IMR-90 (cell line): ENCODE data around the gene RIIAD1. TPM values are rescaled to one million over a fixed set of nuclear protein-coding genes. Genes with fewer than 3 reads are reported as not detected.

Experiments used
- ATAC-seq: fragments of 200-7000 bp; cut with Tn5 transposase; 2 replicates; pipeline ENCODE4 v1.9.1; 2020; ENCODE audit warnings: low read depth, mild to moderate bottlenecking, moderate library complexity
- BruUV-seq: library from RNA; stranded (reverse); fragments of 400-500 nt; replicated peaks from 2 replicates; lab custom pipeline; 2021; lab: Mats Ljungman, UMichigan
- CTCF ChIA-PET: fragments of 300-600 bp; formaldehyde crosslinking; extraction: SDS; loops from one replicate; lab custom pipeline; 2021; ENCODE audit warnings: antibody characterized with exemption; lab: Yijun Ruan, JAX
- POLR2A ChIA-PET: fragments of 300-600 bp; sonication (Branson Sonifier 250); formaldehyde crosslinking; loops from one replicate; lab custom pipeline; 2022; ENCODE audit warnings: antibody characterized with exemption; ENCODE audit not compliant: unreplicated experiment; lab: Charles Lee
- DNase-seq: peaks from one replicate; pipeline ENCODE4 v3.0.0; 2013
- H2AFZ ChIP-seq: replicated peaks from 2 replicates; pipeline ENCODE3; 2013; ENCODE audit warnings: low read length, mild to moderate bottlenecking; ENCODE audit not compliant: poor library complexity
- H2AK5ac ChIP-seq: 2 replicates; pipeline ENCODE4 v1.6.1; 2013; ENCODE audit warnings: low read depth, low read length, inconsistent platforms
- H2AK9ac ChIP-seq: replicated peaks from 2 replicates; pipeline ENCODE3; 2013; ENCODE audit warnings: mild to moderate bottlenecking, low read depth, low read length, moderate library complexity; ENCODE audit not compliant: poor library complexity
- H2BK120ac ChIP-seq: 2 replicates; pipeline ENCODE4 v1.6.1; 2013; ENCODE audit warnings: low read depth, low read length, inconsistent platforms
- H2BK15ac ChIP-seq: 3 replicates; pipeline ENCODE4 v1.6.1; 2013; ENCODE audit warnings: low read depth, low read length, inconsistent platforms
- H2BK20ac ChIP-seq: 2 replicates; pipeline ENCODE4 v1.6.1; 2013; ENCODE audit warnings: low read depth, mild to moderate bottlenecking, inconsistent platforms, low read length, moderate library complexity
- H2BK5ac ChIP-seq: 2 replicates; pipeline ENCODE4 v1.6.1; 2013; ENCODE audit warnings: mild to moderate bottlenecking, low read depth, low read length, inconsistent platforms; ENCODE audit not compliant: poor library complexity, severe bottlenecking
- H3K14ac ChIP-seq: replicated peaks from 2 replicates; pipeline ENCODE4 v1.6.1; 2013; ENCODE audit warnings: low read depth, low read length, inconsistent platforms
- H3K18ac ChIP-seq: 2 replicates; pipeline ENCODE4 v1.6.1; 2013; ENCODE audit warnings: low read depth, low read length, control low read depth
- H3K23ac ChIP-seq: 2 replicates; pipeline ENCODE4 v1.6.1; 2013; ENCODE audit warnings: low read depth, low read length, inconsistent platforms
- H3K27ac ChIP-seq: 2 replicates; pipeline ENCODE4 v1.5.1; 2013; ENCODE audit warnings: mild to moderate bottlenecking, control low read depth, low read length; ENCODE audit not compliant: insufficient read depth
- H3K27me3 ChIP-seq: 2 replicates; pipeline ENCODE4 v1.6.1; 2013; ENCODE audit warnings: low read length; ENCODE audit not compliant: control insufficient read depth, insufficient read depth
- H3K36me3 ChIP-seq: 2 replicates; pipeline ENCODE4 v1.6.1; 2013; ENCODE audit warnings: low read length, mixed read lengths; ENCODE audit not compliant: control insufficient read depth, insufficient read depth
- H3K4ac ChIP-seq: 2 replicates; pipeline ENCODE4 v1.6.1; 2013; ENCODE audit warnings: low read depth, low read length, inconsistent platforms
- H3K4me1 ChIP-seq: 2 replicates; pipeline ENCODE4 v1.6.1; 2013; ENCODE audit warnings: low read length, mixed read lengths; ENCODE audit not compliant: control insufficient read depth, insufficient read depth
- H3K4me2 ChIP-seq: 2 replicates; pipeline ENCODE4 v1.6.1; 2013; ENCODE audit warnings: low read depth, mild to moderate bottlenecking, control low read depth, low read length, moderate library complexity
- H3K4me3 ChIP-seq: 2 replicates; pipeline ENCODE4 v1.5.1; 2013; ENCODE audit warnings: low read depth, mild to moderate bottlenecking, control low read depth, low read length, moderate library complexity; ENCODE audit not compliant: insufficient read depth
- H3K56ac ChIP-seq: 2 replicates; pipeline ENCODE4 v1.6.1; 2013; ENCODE audit warnings: low read length, inconsistent platforms; ENCODE audit not compliant: insufficient read depth; ENCODE audit errors: extremely low read depth
- H3K79me1 ChIP-seq, 2 experiments: 2 replicates each; pipeline ENCODE4 v1.6.1; 2013; ENCODE audit warnings: low read length in 2 of 2, inconsistent platforms in 1 of 2, low read depth in 1 of 2
- H3K9ac ChIP-seq: 2 replicates; pipeline ENCODE4 v1.6.1; 2013; ENCODE audit warnings: low read depth, low read length, control low read depth
- H3K9me1 ChIP-seq: 2 replicates; pipeline ENCODE4 v1.6.1; 2013; ENCODE audit warnings: low read length, inconsistent platforms; ENCODE audit not compliant: insufficient read depth
- H3K9me3 ChIP-seq: 2 replicates; pipeline ENCODE4 v1.6.1; 2013; ENCODE audit warnings: low read length; ENCODE audit not compliant: control insufficient read depth, insufficient read depth
- H4K20me1 ChIP-seq: 2 replicates; pipeline ENCODE4 v1.6.1; 2013; ENCODE audit warnings: low read length, inconsistent platforms; ENCODE audit not compliant: insufficient read depth
- H4K5ac ChIP-seq: 2 replicates; pipeline ENCODE4 v1.6.1; 2013; ENCODE audit warnings: mild to moderate bottlenecking, low read depth, low read length, control low read depth
- H4K8ac ChIP-seq, 2 experiments: 2 replicates each; pipeline ENCODE4 v1.6.1; 2013; ENCODE audit warnings: low read depth in 2 of 2, low read length in 2 of 2, control low read depth in 1 of 2, inconsistent platforms in 1 of 2
- H4K91ac ChIP-seq: 2 replicates; pipeline ENCODE4 v1.6.1; 2013; ENCODE audit warnings: low read depth, low read length, inconsistent platforms; ENCODE audit not compliant: insufficient read depth
- BHLHE40 ChIP-seq: fragments of 150-350 bp; IDR thresholded peaks from 2 replicates; pipeline ENCODE4 v1.6.1; 2016; ENCODE audit warnings: mild to moderate bottlenecking, low read depth, low read length
- CEBPB ChIP-seq: IDR thresholded peaks from 2 replicates; pipeline ENCODE4 v1.6.1; 2012; ENCODE audit warnings: low read depth, low read length, improper control_type of control experiment
- CHD1 ChIP-seq: IDR thresholded peaks from 2 replicates; pipeline ENCODE4 v1.6.1; 2012; ENCODE audit warnings: low read depth, low read length, improper control_type of control experiment
- FOS ChIP-seq: fragments of 150-350 bp; IDR thresholded peaks from 2 replicates; pipeline ENCODE4 v1.6.1; 2016; ENCODE audit warnings: low read depth, low read length
- MAFK ChIP-seq: IDR thresholded peaks from 2 replicates; pipeline ENCODE4 v1.6.1; 2012; ENCODE audit warnings: low read depth, low read length, improper control_type of control experiment
- MAZ ChIP-seq: IDR thresholded peaks from 2 replicates; pipeline ENCODE4 v1.6.1; 2012; ENCODE audit warnings: low read depth, mild to moderate bottlenecking, low read length, improper control_type of control experiment, moderate library complexity, borderline replicate concordance
- MXI1 ChIP-seq: IDR thresholded peaks from 2 replicates; pipeline ENCODE4 v1.6.1; 2012; ENCODE audit warnings: low read depth, mild to moderate bottlenecking, low read length, moderate library complexity, borderline replicate concordance
- NFE2L2 ChIP-seq: fragments of 150-350 bp; IDR thresholded peaks from 2 replicates; pipeline ENCODE4 v1.6.1; 2016; ENCODE audit warnings: low read depth, mild to moderate bottlenecking, low read length
- POLR2A ChIP-seq: IDR thresholded peaks from 2 replicates; pipeline ENCODE4 v1.6.1; 2012; ENCODE audit warnings: mild to moderate bottlenecking, low read depth, low read length
- RAD21 ChIP-seq: IDR thresholded peaks from 2 replicates; pipeline ENCODE4 v1.6.1; 2012; ENCODE audit warnings: low read length, improper control_type of control experiment
- RCOR1 ChIP-seq: IDR thresholded peaks from 2 replicates; pipeline ENCODE4 v1.6.1; 2012; ENCODE audit warnings: mild to moderate bottlenecking, low read length, improper control_type of control experiment; ENCODE audit not compliant: insufficient replicate concordance
- RFX5 ChIP-seq: IDR thresholded peaks from 2 replicates; pipeline ENCODE4 v1.8.0; 2012; ENCODE audit warnings: low read depth, mild to moderate bottlenecking, low read length, moderate library complexity
- SMC3 ChIP-seq: fragments of 150-350 bp; IDR thresholded peaks from 2 replicates; pipeline ENCODE4 v1.6.1; 2016; ENCODE audit warnings: low read depth, mild to moderate bottlenecking, antibody characterized with exemption, low read length, moderate library complexity
- WGBS, 2 experiments: methylation state at CpG; one replicate each; pipeline versions ENCODE4 v1.1.5 to v1.1.7; 2013; ENCODE audit warnings: missing lambda C conversion rate in 2 of 2; ENCODE audit not compliant: insufficient read length in 1 of 2; ENCODE audit errors: extremely low coverage in 2 of 2; 5-methylcytosine and 5-hydroxymethylcytosine counted together
- dilution Hi-C: fragments of 300-500 bp; cut with HindIII; formaldehyde crosslinking; loops from one replicate; pipeline ENCODE4 v1.14.3; 2018; ENCODE audit warnings: low sequenced_read_pairs; ENCODE audit not compliant: unreplicated experiment
- in situ Hi-C: fragments of 300-500 bp; cut with MboI; formaldehyde crosslinking; loops from 3 replicates; pipeline ENCODE4 v1.14.3; 2019; ENCODE audit warnings: low sequenced_read_pairs, inconsistent platforms, mixed read lengths
- intact Hi-C: fragments of 100-400 bp; cut with micrococcal nuclease; formaldehyde crosslinking; loops from 2 replicates; pipeline ENCODE4 v1.10.0; 2022
- polyA plus RNA-seq, 3 experiments: library from polyadenylated mRNA; depleted of rRNA; stranded (reverse); fragments of >200 nt; gene quantifications; 2 replicates each; pipeline ENCODE4 v1.2.3, GENCODE V29; 2012; ENCODE audit warnings: low replicate concordance in 1 of 3
- total RNA-seq: library from RNA; depleted of rRNA; stranded (reverse); fragments of >200 nt; gene quantifications from 2 replicates; pipeline ENCODE4 v1.2.3, GENCODE V29; 2012
- TF ChIP-seq, protein P1 (sequence below): conservative IDR thresholded peaks from 2 replicates; pipeline ENCODE4 v1.5.1; 2012; ENCODE audit warnings: mild to moderate bottlenecking, low read depth, low read length, improper control_type of control experiment
- TF ChIP-seq, protein P2 (sequence below): fragments of 150-350 bp; IDR thresholded peaks from 2 replicates; pipeline ENCODE4 v1.6.1; 2017; ENCODE audit warnings: mild to moderate bottlenecking, antibody characterized with exemption, low read length, low read depth
- TF ChIP-seq, protein P3 (sequence below): fragments of 150-350 bp; IDR thresholded peaks from 2 replicates; pipeline ENCODE4 v1.6.1; 2016; ENCODE audit warnings: low read depth, mild to moderate bottlenecking, low read length, moderate library complexity, borderline replicate concordance

RIIAD1 gene
- total and polyA plus RNA-seq, 2 of the 4 experiments (the other 2 are of a cell fraction) = not detected

DNA sequence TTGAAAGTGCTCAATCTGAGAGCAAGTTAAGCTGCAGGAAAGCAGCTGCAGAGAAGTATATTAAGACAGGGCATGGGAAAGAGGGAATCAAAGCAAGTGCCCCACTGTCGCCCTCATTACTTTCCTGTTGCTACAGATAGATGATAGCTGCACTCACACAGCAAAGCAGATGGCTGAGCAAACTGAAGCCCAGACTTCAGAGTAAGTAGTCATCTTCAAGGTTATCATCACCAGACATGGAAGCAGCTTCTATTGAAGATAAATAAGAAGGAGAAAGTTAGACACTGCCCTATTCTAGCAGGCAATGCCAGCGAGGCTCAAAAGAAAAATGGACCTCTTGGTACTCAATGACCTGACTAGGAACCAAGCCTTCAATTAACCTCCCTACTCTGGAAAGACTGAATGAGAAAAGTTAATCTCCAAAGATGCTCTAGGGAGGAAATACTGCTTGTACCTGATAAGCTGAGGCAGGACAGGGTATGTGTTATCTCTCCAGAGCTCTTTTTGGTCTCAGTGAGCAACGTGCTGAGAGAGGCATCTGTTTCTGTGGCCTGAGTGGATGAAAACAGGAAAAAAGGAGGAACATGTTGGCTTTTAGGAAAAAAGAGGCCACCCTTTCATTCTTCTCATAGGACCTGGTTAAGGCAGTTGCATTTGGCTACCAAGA lies 53.1 kb downstream of the RIIAD1 start:
- BruUV-seq = no TSS peak
- in situ Hi-C loops = no loop called here
- no peak overlapping the region for H2BK15ac ChIP-seq

More for the DNA sequence above, 53.1 kb downstream of the RIIAD1 start:
- DNase-seq (no peak), ATAC-seq (no peak)
- Histone ChIP-seq H2BK20ac (no peak overlapping the region), H4K5ac (no peak overlapping the region), H3K18ac (no peak overlapping the region), H4K20me1 (no peaks in the 10 kb centered on the region), H3K27ac (no peak overlapping the region), H3K56ac (no peak overlapping the region), H3K9me3 (no peaks in the 10 kb centered on the region), H2AK9ac (no peak overlapping the region), H4K91ac (no peak overlapping the region), H3K4me2 (no peak overlapping the region), H2AK5ac (no peak overlapping the region), H2BK120ac (no peak overlapping the region), H2AFZ (no peak overlapping the region), H3K4me1 (no peaks in the 10 kb centered on the region), H3K23ac (no peak overlapping the region), H2BK5ac (no peak overlapping the region), H3K79me1 (no peaks in the 10 kb centered on the region), H3K9ac (no peak overlapping the region), H3K36me3 (no peaks in the 10 kb centered on the region), H3K27me3 (peaks cover 3% of the 10 kb centered on the region), H3K14ac (no peak overlapping the region), H3K4ac (no peak overlapping the region), H3K4me3 (no peak overlapping the region), H4K8ac (no peak overlapping the region), H3K9me1 (no peaks in the 10 kb centered on the region; the same call in 1 of the 2 replicates)
- dilution Hi-C loops (no loop called here), intact Hi-C loops (no loop called here)
- CTCF ChIA-PET = no interaction called here
- POLR2A ChIA-PET = no interaction called here
- TF ChIP-seq MAZ (no peak), CEBPB (no peak), SMC3 (no peak), FOS (no peak), POLR2A (no peak), RCOR1 (no peak), RAD21 (no peak), NFE2L2 (no peak), MAFK (no peak), RFX5 (no peak), BHLHE40 (no peak), CHD1 (no peak), MXI1 (no peak)
- TF ChIP-seq, protein P1, sequence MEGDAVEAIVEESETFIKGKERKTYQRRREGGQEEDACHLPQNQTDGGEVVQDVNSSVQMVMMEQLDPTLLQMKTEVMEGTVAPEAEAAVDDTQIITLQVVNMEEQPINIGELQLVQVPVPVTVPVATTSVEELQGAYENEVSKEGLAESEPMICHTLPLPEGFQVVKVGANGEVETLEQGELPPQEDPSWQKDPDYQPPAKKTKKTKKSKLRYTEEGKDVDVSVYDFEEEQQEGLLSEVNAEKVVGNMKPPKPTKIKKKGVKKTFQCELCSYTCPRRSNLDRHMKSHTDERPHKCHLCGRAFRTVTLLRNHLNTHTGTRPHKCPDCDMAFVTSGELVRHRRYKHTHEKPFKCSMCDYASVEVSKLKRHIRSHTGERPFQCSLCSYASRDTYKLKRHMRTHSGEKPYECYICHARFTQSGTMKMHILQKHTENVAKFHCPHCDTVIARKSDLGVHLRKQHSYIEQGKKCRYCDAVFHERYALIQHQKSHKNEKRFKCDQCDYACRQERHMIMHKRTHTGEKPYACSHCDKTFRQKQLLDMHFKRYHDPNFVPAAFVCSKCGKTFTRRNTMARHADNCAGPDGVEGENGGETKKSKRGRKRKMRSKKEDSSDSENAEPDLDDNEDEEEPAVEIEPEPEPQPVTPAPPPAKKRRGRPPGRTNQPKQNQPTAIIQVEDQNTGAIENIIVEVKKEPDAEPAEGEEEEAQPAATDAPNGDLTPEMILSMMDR = no peak
- TF ChIP-seq, protein P2, sequence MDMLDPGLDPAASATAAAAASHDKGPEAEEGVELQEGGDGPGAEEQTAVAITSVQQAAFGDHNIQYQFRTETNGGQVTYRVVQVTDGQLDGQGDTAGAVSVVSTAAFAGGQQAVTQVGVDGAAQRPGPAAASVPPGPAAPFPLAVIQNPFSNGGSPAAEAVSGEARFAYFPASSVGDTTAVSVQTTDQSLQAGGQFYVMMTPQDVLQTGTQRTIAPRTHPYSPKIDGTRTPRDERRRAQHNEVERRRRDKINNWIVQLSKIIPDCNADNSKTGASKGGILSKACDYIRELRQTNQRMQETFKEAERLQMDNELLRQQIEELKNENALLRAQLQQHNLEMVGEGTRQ = no peak
- TF ChIP-seq, protein P3, sequence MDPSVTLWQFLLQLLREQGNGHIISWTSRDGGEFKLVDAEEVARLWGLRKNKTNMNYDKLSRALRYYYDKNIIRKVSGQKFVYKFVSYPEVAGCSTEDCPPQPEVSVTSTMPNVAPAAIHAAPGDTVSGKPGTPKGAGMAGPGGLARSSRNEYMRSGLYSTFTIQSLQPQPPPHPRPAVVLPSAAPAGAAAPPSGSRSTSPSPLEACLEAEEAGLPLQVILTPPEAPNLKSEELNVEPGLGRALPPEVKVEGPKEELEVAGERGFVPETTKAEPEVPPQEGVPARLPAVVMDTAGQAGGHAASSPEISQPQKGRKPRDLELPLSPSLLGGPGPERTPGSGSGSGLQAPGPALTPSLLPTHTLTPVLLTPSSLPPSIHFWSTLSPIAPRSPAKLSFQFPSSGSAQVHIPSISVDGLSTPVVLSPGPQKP = no peak
- WGBS, 2 experiments = 20% methylated on average over 1 of the region's 3 CpGs; no CpG with 5 or more reads in 1 of the 2 experiments
